HL-60 (cell line): ENCODE measurements around the gene ZNF277.

ENCODE experiments used
- DNase-seq, 2 experiments: peaks; one replicate each; pipeline ENCODE4 v3.0.0-alpha.2; 2010 to 2020; ENCODE audit warnings: low read depth in 1 of 2, low spot score in 1 of 2
- H3K27ac ChIP-seq: fragments of 250-450 bp; sonication (Bioruptor Pico); replicated peaks from 2 replicates; pipeline ENCODE4 v1.5.1; 2020; ENCODE audit warnings: mild to moderate bottlenecking, moderate library complexity
- H3K27me3 ChIP-seq: fragments of 250-450 bp; sonication (Bioruptor Pico); 2 replicates; pipeline ENCODE4 v1.5.1; 2021; ENCODE audit warnings: mild to moderate bottlenecking, moderate library complexity; ENCODE audit not compliant: insufficient read depth, poor library complexity, severe bottlenecking
- H3K4me3 ChIP-seq: replicated peaks from 2 replicates; pipeline ENCODE4 v1.5.1; 2011; ENCODE audit warnings: mild to moderate bottlenecking, control low read depth, low read length; ENCODE audit not compliant: insufficient read depth
- GABPA ChIP-seq: IDR thresholded peaks from 2 replicates; pipeline ENCODE4 v1.6.1; 2012; ENCODE audit warnings: low read depth
- POLR2AphosphoS5 ChIP-seq: IDR thresholded peaks from 2 replicates; pipeline ENCODE4 v1.6.1; 2012; ENCODE audit warnings: low read depth
- SPI1 ChIP-seq: IDR thresholded peaks from 2 replicates; pipeline ENCODE4 v1.6.1; 2012; ENCODE audit warnings: low read depth, mild to moderate bottlenecking, borderline replicate concordance
- TF ChIP-seq, protein P1 (sequence below): IDR thresholded peaks from one replicate; pipeline ENCODE4 v1.5.1; 2011; ENCODE audit warnings: low read length, control low read depth, inconsistent platforms; ENCODE audit not compliant: insufficient read depth
- TF ChIP-seq, protein P2 (sequence below): IDR thresholded peaks from 2 replicates; pipeline ENCODE4 v1.6.1; 2012; ENCODE audit warnings: low read depth; ENCODE audit not compliant: insufficient replicate concordance

Gene ZNF277

DNA sequence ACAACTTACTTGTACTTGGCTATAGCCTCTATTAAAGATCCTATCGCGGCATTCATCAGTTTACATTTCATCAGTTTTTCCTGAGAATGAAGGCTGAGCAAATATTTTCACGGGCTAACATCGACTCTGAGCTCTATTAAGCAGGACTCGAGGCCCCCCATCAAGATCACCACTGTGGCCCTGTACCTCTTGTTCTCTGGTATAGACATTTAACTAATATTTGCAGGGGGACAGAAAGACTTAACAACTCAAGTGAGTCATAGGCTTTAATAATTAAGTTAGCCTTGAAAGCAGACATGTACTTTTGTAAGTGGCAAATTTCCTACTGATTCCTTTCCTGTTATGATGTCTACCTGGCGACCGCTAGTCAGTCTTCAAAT lies 45.7 kb upstream of the ZNF277 start:
- Histone ChIP-seq H3K27me3 (no peaks in the 10 kb centered on the region), H3K27ac (no peak overlapping the region), H3K4me3 (no peak overlapping the region)
- TF ChIP-seq GABPA (no peak), SPI1 (no peak), POLR2AphosphoS5 (no peak)
- TF ChIP-seq, protein P1, sequence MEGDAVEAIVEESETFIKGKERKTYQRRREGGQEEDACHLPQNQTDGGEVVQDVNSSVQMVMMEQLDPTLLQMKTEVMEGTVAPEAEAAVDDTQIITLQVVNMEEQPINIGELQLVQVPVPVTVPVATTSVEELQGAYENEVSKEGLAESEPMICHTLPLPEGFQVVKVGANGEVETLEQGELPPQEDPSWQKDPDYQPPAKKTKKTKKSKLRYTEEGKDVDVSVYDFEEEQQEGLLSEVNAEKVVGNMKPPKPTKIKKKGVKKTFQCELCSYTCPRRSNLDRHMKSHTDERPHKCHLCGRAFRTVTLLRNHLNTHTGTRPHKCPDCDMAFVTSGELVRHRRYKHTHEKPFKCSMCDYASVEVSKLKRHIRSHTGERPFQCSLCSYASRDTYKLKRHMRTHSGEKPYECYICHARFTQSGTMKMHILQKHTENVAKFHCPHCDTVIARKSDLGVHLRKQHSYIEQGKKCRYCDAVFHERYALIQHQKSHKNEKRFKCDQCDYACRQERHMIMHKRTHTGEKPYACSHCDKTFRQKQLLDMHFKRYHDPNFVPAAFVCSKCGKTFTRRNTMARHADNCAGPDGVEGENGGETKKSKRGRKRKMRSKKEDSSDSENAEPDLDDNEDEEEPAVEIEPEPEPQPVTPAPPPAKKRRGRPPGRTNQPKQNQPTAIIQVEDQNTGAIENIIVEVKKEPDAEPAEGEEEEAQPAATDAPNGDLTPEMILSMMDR = no peak
- TF ChIP-seq, protein P2, sequence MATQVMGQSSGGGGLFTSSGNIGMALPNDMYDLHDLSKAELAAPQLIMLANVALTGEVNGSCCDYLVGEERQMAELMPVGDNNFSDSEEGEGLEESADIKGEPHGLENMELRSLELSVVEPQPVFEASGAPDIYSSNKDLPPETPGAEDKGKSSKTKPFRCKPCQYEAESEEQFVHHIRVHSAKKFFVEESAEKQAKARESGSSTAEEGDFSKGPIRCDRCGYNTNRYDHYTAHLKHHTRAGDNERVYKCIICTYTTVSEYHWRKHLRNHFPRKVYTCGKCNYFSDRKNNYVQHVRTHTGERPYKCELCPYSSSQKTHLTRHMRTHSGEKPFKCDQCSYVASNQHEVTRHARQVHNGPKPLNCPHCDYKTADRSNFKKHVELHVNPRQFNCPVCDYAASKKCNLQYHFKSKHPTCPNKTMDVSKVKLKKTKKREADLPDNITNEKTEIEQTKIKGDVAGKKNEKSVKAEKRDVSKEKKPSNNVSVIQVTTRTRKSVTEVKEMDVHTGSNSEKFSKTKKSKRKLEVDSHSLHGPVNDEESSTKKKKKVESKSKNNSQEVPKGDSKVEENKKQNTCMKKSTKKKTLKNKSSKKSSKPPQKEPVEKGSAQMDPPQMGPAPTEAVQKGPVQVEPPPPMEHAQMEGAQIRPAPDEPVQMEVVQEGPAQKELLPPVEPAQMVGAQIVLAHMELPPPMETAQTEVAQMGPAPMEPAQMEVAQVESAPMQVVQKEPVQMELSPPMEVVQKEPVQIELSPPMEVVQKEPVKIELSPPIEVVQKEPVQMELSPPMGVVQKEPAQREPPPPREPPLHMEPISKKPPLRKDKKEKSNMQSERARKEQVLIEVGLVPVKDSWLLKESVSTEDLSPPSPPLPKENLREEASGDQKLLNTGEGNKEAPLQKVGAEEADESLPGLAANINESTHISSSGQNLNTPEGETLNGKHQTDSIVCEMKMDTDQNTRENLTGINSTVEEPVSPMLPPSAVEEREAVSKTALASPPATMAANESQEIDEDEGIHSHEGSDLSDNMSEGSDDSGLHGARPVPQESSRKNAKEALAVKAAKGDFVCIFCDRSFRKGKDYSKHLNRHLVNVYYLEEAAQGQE = no peak
- no peak for DNase-seq

DNA sequence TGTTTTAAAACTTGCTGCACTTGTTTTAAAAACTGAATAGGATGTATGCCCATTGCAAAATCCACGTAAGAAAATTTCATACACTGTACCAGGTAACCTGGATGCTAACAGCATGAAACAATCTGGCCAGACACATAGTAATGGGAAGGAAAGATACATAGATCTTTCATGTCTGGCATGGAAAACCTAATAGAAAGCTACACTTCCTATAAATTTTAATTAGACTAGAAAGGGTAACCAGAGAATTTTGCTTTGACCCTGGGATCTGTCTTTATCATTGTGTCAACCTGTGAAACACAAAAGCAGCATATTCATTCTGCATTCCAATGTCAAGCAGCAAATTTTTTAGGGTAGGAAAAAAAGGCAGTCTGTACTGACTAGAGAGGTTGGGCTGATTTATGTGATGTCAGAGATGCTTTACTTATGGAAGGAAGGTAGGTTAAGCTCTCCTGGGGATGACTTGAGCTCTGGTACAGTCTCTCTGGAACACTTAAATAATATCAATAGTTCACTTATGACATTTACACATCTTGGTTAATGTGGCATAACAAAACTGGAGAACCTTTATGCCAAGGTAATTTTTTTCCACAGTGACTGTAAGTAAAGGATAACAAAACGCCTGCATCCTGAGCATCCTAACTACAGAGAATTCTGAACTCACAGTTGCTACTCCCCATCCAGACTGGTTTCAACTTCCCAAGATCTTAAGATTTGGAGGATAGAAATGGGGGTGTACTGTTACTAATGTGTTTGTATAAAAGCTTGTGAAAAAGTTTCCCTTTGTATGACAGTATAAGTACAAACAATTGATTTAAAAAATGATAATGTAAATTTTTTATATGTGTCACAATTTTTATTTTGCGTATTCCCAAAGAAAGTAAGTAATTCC lies 45.0 kb upstream of the ZNF277 start:
- H3K27ac ChIP-seq = no peak overlapping the region
- no peak for DNase-seq

DNA sequence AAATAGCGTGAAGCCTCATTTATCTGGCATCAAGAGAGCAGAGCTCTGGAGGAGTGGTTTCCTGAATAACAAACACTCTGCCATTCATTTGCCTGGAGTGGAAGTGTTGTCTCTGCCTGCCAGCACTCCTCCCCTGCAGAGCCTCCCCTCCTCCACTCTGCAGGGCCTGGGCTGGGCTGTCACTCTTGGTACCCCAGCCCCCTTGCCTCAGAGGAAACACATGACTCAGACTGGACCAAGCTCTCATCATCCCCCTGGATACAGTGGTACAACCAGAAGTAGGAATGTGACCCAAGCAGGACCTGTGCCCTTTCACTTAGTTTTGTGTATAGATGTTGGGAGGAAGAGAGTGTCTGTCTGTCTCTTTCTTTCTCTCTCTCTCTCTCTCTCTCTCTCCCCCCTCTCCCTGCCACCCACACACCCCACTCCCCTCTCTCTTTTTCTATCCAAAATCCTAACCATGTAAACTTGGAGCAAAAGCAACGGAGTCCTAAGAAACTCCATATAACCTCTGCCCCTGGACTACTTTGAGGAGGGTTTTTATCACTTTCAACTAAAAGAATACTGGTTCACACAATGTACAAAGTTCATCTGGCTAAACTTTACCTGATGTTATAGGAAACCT lies 44.2 kb upstream of the ZNF277 start:
- Histone ChIP-seq H3K27me3 (no peaks in the 10 kb centered on the region), H3K4me3 (no peak overlapping the region), H3K27ac (no peak overlapping the region)
- TF ChIP-seq POLR2AphosphoS5 (no peak), SPI1 (no peak), GABPA (no peak)
- TF ChIP-seq, protein P1 = no peak
- TF ChIP-seq, protein P2 = no peak
- DNase-seq = no peak

More for the DNA sequence above, 45.0 kb upstream of the ZNF277 start:
- H3K27me3 ChIP-seq = no peaks in the 10 kb centered on the region
- no peak overlapping the region for H3K4me3 ChIP-seq
- TF ChIP-seq, protein P1 = no peak
- TF ChIP-seq SPI1 (no peak), POLR2AphosphoS5 (no peak), GABPA (no peak)
- TF ChIP-seq, protein P2 = no peak
